NCI-H82 (cell line): ENCODE results near the gene HHIP.

ENCODE experiments used
- DNase-seq: peaks from one replicate; lab custom pipeline; 2025; lab: John Stamatoyannopoulos, UW

Gene HHIP

DNA sequence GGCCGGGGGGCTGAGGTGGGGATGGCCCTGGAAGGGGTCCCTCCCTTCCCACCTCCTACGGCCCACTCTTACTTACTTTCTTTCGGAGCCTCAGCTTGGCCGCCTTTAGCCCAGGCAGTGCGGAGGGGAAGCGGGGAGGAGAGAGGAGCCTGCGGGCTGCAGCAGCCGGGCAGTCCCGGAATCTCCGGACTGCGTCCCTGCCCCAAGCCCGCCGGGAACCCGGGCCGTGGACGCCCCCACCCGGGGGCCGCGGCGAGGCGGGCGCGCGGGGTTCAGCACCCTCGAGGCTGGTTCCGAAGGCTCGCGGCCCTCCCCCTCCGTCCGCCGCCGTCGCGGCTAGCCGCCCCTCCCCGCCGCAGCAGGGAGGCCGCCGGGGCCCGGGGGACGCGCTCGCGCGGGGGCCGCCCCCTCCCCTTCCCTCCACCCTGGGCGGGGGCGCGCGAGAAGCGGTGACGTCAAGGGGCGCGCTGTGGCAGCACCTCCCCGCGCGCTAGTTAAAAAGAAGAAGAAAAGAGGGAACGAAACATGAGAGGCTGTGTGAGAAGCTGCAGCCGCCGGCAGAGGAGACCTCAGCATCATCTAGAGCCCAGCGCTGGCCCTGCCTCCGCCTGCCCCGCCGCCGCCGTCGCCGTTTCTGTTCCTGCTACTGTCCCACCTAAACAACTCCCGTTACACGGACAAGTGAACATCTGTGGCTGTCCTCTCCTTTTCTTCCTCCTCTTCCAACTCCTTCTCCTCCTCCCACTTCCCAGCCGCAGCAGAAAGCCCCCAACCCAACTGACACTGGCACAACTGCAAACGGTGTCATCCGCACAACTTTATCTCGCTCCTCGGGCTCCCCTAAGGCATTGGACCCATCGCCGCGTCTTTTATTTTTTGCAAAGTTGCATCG is at the start of gene HHIP:
TSS of gene HHIP (plus strand) at position 526 of the 892 bp plus-strand sequence. CDS start 520 bp downstream, outside the sequence.
- peak; percentile 69 for DNase-seq

- DNase-seq: no peak
Observed at GRCh38 chr4:144597171-144597570, 48.8 kb upstream of the HHIP start.

DNA sequence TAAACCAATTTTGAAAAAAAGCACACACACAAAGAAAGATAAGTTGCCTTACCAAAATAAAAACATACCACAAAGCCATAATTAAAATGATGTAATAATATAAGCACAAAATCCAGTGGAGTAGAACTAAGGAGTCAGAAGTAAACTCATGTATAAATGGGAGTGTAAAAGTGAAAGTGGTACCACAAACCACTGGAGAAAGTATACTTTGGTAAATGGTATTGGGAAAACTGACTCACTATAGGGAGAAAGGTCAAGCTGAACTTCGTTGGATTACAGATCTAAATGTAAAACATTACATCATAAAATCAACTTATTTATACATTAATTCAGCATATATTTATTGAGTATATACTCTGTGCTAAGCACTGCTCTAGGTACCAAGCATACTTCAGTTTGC is 46.3 kb upstream of the HHIP start:
- no peak for DNase-seq

DNA sequence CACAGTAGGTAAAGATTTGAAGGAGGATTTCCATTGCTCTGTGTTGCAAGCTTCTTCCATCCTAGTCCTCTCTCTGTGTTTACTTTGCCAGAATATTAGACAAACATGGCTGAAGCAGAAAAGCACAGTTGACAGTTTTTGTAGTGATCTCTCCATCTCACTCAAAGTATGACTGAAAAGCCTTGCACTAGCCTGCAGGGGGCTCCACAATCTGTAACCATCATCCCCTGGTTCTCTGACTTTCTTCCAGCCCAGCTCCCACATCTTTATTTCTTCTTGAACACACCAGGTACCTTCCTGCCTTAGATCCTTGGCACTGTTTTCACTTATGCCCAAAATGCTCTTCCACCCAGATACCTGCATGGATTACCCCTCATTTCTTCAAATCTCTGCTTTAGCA is 34.1 kb upstream of the HHIP start:
- peak; percentile 50 for DNase-seq

DNA sequence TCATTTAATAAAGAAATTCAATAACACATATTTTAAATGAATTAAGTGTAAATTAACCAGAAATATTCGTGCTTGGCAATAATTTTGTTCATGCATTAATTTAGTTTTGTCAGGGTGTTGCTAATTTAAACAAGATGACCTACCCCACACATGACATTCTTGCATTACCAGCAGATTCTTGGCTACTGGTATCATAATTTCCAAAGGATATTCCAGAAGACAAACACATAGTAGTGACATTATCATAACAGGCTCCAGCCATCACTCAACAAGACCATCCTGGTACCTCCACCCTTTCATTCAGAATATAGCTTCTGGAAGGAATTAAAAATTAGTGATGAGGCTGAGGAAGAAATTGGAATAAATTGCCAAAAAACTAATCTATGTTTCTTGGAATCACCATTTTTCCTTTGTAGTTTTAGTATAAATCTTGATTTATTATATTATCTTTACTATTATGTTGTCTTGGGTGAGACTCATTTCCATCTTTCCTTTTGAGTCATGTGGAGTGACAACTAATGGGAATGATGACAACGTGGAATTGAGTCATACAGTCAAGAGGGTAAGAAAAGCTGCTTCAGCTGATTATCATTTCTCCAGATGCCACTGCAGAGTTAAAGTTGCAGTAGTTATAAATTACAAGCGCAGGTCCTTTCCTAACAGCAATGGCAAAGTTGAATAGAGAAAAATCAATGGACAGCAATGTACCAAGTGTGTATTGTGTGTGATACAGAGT is 30.9 kb upstream of the HHIP start:
- no peak for DNase-seq

GRCh38 chr4:144621681-144622080 is 24.3 kb upstream of the HHIP start:
- DNase-seq: no peak

DNA sequence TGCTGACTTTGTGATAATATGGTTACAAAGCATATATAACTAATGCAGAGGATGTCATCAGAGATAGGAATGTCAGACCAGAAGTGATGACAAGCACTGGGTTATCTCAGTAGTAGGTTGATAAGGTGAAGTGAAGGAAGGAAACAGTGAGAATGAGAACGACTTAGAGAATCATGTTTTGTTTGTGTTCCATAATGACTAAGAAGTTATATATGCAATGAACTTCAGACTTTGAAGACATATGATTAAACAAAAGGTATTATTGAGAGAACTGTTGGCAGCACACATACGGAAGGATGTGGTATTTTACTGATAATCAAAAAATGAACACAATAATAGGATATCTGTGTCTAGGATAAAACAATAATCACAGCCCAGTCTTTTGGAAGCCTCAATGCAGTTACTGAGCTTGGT is 18.3 kb upstream of the HHIP start:
- no peak for DNase-seq

- DNase-seq: no peak
Observed at GRCh38 chr4:144633215-144633614, 12.7 kb upstream of the HHIP start.

GRCh38 chr4:144634978-144635747 is 10.8 kb upstream of the HHIP start:
- DNase-seq: no peak

- no peak for DNase-seq
Observed at GRCh38 chr4:144644368-144645101, 1.4 kb upstream of the HHIP start.

- DNase-seq: peak; percentile 21
Observed at GRCh38 chr4:144645102-144645630, 790 bp upstream of the HHIP start.

- peak; percentile 64 for DNase-seq
Observed at GRCh38 chr4:144646523-144647094, 653 bp downstream of the HHIP start.

DNA sequence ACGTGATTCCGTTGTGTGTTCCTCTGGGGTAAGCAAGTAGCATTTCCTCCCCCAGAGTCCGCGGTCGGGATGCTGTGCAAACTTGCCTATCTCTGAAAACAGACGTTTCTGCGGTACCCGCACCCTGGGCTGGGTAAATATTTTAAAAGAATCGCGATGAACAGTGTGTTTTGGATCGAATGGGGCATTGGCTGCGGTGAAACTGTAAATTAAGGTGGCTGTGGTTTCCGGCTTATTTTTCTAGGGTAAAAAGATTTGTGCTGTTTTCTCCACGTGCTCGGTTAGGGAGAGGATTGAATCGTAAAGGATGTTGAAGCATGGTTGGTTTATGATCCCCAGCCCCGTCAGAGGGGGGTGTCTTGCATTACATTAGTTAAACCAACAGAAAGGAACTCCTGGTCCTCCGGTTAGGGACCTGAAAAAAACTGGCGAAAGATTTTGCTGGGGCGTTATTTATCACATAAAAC is 1.2 kb downstream of the HHIP start:
- DNase-seq: peak; percentile 63

GRCh38 chr4:144647590-144647989 is 1.6 kb downstream of the HHIP start:
- peak; percentile 16 for DNase-seq

GRCh38 chr4:144648042-144648441 is 2.1 kb downstream of the HHIP start:
- DNase-seq: no peak

DNA sequence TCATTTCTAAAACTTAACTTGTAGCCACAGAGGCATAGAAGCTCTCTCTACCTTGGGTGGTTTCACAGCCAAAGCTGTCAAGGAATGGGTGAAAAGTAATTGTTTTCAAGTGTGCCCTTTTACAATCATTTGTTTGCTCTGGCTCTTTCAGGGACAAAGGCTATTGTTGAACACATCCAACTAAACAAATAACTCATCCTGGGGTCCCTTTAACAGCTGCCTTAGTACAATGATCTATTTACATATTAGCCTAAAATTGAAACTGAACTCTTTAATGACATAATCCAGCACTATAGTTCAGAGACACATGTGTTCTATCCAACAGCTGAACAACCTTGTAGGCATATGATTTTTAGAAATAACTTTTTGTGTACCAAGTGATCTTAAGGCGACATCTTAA is 3.7 kb downstream of the HHIP start:
- peak; percentile 20 for DNase-seq

DNA sequence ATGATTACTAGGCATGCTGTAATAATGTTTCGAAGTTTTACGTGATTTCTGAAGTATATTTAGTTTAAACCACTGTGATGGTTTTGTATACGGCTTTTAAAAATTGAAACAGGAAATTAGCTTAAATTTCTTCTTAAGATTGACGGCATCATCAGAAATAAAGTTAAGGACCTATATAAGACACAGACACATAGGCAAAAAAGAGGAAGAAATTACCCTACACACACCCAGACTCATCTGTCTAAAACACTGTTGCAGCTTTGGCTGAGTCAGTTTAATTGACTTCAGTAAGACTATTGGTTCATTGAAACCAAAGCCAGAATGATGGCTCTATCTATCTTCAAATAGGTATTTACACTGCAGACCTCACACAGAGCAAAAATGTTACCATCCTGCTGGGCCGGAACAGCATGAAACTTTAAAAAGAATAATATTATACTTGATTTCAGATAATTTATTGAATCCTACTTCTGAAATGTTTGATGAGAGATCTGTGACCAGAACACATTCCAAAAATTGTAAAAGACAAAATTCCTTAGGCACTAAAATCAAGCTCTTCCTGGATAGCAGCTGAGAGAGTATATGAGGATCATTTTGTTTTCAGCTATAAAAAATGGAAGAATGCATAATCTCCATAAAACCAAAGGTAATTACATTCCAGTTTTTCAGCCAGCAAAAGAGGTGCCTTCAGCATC is 4.5 kb downstream of the HHIP start:
- DNase-seq: peak; percentile 13

DNA sequence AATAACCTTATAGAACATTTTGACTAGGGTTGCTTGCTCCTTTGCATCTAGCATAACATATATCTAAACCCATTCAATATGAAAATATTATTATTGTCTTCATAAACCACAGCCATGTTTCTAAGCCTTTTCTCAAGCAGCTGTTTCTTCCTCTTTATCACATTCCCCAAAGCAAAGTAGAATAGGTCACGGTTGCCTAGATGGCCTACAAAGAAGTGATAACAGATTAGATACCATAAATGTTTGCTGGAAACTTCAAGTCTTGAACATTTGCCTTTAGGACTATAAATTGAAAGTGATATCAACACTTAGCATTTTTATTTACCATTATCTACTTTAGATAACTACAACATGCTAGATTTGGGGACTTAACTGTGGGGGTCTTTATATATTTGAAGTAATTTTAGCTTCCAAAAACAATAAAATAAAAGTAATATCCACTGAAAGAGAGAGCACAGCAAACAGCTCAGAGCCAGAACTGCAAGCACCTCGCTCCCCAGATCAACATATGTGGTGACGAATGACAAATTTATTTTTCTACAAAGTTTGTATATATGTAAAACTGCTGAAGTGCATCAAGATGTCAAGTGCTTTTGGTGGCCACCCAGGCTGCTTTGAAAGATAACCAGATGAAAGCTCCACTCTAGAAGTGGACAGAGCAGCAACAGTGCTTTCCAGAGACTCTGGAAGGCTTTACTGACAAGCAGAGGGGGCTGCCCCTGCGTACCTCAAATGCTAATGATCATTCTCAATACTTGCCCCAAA is 8.0 kb downstream of the HHIP start:
- DNase-seq: no peak

- DNase-seq: peak; percentile 5
Observed at GRCh38 chr4:144655491-144655890, 9.5 kb downstream of the HHIP start.

- no peak for DNase-seq
Observed at GRCh38 chr4:144656850-144657249, 10.9 kb downstream of the HHIP start.
